Measurements from ENCODE around the gene ADIG.
A peak's percentile ranks its signal among the peaks of the same experiment; 100 is the strongest.

Gene ADIG

DNA sequence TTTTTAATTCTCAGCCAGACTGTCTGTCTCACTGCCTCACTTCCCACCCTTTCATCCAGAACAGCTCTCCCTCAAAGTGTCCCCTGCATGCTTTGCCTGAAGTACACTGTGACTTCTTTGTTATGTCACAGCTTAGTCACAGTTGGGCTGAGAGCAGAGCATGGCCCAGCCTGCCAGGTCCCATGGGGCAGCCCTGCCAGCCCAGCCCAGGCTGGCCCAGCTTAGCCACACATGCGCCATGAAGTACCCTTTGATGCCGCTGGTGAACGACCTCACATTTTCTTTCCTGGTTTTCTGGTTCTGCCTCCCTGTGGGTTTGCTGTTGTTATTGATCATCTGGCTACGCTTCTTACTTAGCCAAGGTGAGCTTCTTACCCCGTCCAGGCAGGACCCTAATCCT is at the start of gene ADIG:
Gene ADIG, plus strand, starts transcription at position 185 of the 400 bp plus-strand sequence. Its CDS starts 54 bp downstream, at position 239.
- DNase-seq: no peak

DNA sequence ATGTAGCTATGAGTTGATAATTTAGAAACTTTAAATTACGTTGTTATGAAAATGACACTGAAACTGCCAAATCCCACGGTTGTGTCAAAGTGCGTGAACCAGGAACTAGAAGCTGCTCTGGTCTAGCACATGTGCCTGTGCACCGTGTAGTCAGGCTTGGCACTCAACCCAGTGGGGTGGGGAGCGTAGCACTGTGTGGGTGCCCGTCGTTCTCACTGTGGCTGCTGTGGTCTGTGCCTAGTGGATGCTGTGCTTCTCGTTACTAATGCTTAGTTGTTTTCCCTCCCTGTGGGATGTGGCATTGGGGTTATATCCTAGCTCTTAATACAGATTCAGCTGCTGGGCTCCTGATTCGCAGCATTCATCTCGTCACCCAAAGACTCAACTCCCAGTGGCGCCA is 46.2 kb upstream of the ADIG start:
- no peak for DNase-seq

- no peak for DNase-seq
These were observed 44.7 kb upstream of the ADIG start for GRCh38 chr20:38536310-38536709.

DNA sequence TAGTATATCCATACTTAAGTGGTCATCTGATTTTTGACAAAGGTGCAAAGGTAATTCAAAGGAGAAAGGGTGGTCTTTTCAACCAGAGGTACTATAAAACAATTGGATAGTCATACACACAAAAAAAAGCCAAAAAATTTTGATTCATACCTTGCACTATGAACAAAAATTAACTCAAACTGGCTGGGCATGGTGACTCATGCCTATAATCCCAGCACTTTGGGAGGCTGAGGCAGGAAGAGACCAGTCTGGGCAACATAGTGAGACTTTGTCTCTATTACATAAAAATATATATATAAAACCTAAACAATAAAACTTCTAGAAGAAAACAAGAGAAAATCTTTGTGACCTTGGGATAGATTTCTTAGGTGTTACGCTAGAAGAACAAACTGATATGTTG is 43.8 kb upstream of the ADIG start:
- DNase-seq: no peak

- no peak for DNase-seq
These were observed 42.2 kb upstream of the ADIG start for GRCh38 chr20:38538789-38539188.

DNA sequence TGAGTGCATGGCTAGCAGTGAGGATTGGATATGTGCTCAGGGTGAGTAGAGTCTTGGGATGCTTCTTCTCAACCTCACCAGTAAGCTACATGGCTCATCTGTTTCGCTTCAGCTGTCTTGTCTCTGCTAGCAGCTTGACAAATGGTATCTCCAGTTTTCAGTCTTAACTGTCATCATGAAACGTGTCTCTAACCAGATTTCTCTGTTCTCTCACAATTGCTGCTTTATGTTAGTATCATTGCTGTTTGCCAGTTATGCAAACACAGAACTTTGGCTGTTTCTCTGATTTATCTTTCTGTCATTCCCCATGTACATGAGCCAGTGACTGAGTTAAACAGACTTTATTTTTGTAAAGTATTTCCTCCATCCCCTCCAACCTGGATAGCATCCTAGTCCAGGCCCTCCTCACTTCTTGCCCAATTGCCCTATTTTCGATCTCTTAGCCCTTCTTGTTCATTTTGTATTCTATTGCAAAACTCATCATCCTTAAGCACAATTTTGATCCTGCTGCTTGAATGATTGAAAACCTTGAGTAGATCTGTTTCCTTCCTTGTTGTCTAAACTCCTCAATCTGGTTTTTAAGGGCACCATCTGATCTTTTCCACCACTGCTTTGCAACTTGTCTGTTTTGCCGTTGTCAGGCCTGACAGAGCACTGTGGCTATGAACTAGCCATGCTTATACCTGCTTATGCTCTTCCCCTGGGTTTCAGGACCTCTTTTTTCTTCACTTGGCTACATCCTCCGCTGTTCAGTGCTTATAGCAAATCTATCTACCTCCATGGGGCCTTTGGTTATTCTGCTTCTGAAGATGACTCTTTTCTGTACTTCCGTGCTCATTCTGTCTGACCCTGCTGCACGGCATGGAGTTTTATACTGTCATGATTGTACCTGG is 37.7 kb upstream of the ADIG start:
- no peak for DNase-seq

GRCh38 chr20:38545771-38546170 is 35.2 kb upstream of the ADIG start:
- DNase-seq: no peak

DNA sequence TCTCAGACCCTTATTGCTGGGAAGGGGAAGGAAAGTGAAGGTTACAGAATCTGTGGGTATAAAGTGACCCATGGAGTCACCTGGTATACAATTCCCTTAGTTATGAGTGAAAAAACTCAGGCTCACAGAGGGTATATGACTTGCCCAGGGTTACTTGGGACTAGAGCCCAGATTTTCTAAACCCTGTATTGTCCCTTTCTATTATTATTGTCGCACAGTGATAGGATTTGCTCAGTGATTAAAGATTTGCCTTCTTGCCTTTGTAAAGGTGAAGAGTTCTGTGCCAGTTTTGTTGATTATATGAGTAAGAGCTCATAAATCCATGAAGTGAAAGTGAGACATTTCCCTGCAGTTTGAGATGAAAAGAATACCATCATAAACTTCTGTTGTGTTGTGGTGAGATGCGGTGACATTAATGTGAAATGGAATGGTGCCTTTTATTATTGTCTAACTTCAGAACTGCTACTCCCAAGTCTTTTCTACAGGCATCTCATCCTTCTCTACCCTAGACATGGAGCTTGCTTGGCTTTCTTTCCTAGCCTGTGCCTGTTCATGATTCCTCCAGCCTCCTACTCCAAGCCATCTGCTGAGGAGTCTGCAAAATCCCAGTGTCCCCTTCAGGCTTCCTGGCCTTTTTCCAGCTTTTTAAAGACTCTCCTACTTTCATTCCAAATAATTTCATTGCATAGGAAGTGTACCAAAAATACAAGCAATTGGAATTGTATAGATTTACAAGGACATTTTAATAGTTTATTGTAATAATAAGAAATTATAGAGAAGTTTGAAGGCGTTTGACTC is 33.5 kb upstream of the ADIG start:
- DNase-seq: peak in 1 of 2 experiments; percentile 1

- no peak for DNase-seq
These were observed 32.5 kb upstream of the ADIG start for GRCh38 chr20:38548356-38549083.

DNA sequence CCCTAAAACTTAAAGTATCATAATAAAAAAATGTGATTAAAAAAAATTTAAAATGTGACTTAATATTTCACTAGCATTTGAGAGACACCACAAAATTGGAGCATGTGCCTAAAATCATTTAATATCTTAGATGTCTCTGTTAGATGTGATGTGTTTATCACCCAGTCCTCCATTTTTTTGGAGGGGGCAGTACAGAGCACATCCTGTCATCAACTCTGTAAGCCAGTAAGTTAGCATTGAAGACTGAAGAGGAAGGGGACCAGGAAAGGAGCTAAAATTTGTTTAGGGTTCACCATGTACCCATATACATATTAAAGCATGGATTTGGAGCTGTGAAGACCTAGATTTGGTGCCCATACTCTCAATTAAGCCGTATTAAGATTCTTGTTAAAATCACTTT is 30.7 kb upstream of the ADIG start:
- no peak for DNase-seq

DNA sequence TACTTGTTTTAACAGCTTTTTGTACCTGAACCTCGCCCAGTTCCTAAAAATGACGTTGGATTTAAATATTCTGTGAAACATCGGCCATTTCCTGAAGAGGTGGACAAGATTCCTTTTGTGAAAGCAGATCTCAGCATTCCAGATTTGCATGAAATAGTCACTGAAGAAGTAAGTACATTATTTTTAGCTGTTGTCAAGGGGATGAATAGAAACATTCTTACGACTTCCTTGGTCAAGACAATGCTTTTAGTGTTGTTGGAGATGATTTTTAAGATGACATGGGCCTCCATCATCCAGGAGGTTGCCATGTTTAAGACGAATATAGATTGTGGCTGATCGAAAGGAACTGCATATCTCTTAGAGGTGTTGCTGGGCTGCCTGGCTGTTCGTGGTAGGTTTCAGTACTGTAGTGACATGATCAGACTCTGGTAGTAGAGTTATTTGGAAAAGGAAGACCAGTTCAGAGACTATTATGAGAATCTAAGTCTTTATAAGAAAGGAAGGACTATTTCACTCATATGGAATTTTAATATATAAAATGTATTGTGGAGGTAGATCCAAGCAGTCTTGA is 29.9 kb upstream of the ADIG start:
- DNase-seq: no peak

- DNase-seq: no peak
These were observed 26.0 kb upstream of the ADIG start for GRCh38 chr20:38554986-38555385.

DNA sequence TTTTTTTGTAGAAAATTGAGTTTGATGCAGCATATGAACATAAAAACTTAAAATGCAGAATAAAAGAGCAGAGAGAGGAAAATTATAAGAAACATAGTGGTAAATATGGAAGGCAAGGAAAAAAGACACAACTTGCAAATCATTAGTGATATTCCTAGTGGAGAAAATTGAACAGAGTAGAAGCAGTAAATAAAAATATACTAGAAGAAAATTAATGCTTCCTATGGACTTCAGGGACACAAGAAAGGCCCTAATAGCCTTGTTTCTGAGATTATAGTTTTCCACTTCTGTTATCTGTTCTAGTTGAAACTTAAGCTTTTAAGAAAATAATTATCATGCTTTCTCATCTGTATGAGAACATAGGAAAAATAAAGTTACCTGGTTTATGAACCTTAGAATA is 25.6 kb upstream of the ADIG start:
- DNase-seq: no peak

DNA sequence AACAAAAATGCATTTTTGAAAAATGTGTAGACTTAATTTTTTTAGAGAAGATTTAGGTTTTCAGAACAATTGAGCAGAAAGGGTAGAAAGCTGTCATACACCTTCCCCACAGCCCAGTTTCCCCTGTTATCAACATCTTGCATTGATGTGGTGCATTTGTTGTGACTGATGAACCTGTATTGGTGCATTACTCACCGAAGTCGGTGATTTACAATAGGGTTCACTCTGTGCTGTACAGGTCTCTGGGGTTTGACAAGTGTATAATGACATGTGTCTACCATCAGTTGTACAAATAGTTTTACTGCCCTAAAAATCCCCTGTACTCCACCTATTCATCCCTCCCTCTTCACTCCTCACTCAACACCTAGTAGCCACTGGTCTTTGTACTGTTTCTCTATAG is 23.8 kb upstream of the ADIG start:
- DNase-seq: no peak

GRCh38 chr20:38558596-38559360 is 22.2 kb upstream of the ADIG start:
- DNase-seq: no peak

GRCh38 chr20:38559764-38560163 is 21.2 kb upstream of the ADIG start:
- DNase-seq: no peak

DNA sequence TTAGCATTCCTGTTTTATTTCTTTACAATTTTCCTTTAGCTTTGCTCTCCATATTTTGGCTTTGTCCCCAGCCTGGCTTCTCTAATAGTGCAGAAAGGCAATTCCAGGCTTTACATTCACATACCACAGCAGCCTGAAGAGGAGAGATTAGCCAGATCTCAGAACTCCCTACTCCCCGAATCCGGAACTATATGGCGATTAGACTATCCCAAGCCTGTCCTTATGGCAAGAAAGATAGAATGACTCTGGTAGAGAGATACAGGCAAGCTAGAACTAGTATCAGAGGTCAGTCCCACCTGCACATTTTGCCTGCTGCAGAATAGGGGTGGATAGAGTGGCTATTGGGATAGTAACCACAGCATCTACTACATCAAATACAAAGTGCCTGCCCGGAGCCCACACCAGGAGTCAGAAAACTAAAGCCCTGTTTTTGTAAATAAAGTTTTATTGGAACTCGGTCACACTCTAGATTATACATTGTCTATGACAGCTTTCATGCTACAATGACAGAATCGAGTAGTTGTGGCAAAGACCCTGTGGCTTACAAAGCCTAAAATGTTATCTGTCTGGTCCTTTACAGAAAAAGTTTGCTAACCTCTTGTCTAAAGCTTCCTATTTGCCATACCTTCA is 17.1 kb upstream of the ADIG start:
- DNase-seq: no peak

GRCh38 chr20:38564680-38565079 is 16.3 kb upstream of the ADIG start:
- DNase-seq: no peak

DNA sequence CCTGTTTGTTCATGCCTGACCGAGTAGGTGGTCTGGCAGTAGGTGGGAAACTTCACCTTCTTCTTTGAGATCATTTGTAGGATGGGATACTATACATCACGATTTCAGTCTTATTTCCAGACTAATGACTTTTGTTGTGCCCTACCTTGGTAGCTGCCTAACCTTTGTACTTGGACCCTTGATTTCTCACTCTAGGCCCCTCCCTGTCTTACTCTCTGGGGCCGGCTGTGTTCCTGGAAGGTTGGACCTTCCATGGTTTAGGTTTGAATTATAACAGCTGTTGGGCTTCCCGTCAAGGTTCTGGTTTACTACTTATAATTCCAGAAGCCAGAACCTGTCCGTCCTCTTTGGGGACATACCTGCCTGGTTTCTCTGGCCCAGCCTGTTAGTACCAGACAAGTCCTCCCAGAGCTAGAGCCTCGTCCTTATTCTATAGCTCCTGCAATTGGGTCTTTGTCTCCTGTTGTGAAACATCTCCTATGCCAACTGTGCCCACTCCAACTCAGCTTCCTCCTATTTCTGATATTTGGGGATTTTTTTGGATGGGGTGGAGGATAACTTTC is 14.9 kb upstream of the ADIG start:
- DNase-seq: no peak

- DNase-seq: no peak
These were observed 11.1 kb upstream of the ADIG start for GRCh38 chr20:38569747-38570525.

- no peak for DNase-seq
These were observed 7.6 kb upstream of the ADIG start for GRCh38 chr20:38573413-38573812.

All from NCI-H446 (cell line).